HG02623 (cell line): ENCODE measurements around the gene ANK2.
A peak's percentile ranks its signal among the peaks of the same experiment; 100 is the strongest.

Source experiments
- ATAC-seq: cut with Tn5 transposase; IDR thresholded peaks from one replicate; pipeline ENCODE4 v1.9.1; 2021; ENCODE audit warnings: moderate library complexity; ENCODE audit not compliant: unreplicated experiment

Gene ANK2

DNA sequence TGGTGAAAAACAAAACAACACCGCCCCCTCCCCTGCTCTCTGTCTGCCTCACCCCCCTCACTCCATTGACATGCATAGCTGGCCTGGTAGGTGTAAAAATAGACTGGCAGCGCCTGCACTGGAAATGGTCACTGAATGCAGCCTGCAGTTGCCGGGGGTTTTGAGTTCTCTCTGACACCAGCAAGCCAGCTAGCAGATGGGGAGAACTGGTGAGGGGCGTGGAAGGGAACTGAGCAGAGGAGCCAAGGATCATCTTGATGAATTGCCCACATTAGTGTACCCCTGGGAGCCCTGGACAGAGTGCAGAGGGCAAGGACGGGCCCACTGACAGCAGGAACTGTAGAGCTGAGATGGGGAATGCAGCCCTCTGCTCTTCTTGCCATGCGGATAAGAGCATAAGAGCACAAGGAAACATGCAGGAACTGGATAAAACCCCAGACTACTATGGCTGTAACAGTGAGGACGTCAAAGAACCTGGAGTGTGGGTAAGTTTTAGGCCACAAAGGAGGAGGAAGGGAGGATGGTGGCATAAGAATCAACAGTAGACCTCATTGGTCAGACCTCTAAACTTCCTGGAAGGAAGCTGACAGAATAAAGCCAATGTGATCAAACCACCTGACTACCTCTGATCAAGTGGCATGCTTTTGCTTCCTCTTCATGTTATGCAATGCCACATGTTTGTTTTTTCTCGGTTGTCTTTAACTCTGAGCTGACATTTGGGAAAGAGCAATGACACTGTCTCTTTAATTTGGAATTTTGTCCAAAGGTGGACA is 96.3 kb downstream of the ANK2 start:
- ATAC-seq: no peak

DNA sequence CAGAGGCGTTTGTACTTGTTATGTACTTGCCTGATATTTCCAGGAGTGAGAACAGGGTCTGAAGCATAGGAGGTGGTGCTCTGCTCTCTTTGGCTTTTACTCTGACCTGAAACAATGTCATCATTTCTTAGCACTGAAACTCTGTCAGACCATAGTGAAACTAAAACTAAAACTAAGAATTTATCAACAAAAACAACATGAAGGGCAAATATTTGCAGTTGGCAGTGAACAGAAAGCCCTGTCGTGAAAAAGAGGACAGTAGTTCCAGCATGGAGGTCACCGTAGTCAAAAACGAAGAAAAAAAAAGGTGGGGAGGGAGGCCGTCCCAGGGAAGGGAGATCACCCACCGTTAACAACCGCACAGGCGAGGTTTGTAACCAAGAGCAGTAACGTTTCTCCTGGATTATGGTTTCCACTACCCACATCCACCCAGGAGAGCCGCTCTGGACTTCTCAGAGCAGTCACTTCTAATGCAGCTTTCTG is 97.5 kb downstream of the ANK2 start:
- ATAC-seq: peak; percentile 89

DNA sequence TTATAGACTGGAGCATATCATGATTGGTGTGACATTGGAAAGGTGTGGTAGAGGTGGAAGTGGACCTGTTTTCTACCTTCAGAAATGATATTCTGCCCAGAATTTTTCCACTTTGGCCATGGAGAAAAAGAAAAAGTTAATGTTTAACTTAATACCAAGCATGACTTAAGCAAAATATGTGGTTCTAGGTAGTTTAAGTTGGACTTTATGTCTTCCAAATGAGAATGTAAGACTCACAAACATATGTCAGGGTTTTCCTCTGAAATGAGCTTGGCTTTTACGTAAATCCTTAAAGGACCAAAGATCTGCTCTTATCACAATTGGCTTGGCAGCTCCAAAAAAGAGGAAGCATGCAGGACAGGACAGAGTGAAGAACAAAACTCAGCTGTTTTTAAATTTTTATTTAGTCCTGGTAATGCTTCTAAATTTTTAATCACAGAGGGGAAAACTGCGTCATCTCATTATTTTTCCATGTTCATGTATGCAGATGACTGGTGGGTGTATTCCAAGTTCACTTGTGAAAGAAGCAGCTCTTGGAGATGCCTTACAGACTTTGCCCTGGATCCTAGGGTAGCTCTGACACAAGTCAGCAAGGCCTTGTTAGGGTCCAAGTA is 98.2 kb downstream of the ANK2 start:
- ATAC-seq: no peak

DNA sequence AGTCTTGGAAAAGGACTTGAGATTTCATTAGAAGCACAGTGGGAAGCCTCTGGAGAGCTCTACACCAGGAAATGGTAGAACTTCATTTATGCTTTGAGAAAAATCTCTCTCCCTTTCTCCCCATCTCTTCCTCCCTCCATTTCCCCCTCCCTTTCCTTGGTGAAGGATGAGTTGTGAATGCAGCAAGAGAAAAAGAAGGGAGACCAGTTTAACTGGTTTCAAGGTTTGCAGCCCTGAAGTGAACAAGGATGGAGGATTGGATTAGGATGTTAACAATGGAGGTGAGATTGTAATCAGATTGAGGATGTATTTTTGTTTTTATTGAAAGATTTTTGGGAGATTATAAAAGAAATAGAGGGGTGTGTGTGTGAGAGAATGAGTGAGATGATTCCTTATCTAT is 99.5 kb downstream of the ANK2 start:
- ATAC-seq: no peak

DNA sequence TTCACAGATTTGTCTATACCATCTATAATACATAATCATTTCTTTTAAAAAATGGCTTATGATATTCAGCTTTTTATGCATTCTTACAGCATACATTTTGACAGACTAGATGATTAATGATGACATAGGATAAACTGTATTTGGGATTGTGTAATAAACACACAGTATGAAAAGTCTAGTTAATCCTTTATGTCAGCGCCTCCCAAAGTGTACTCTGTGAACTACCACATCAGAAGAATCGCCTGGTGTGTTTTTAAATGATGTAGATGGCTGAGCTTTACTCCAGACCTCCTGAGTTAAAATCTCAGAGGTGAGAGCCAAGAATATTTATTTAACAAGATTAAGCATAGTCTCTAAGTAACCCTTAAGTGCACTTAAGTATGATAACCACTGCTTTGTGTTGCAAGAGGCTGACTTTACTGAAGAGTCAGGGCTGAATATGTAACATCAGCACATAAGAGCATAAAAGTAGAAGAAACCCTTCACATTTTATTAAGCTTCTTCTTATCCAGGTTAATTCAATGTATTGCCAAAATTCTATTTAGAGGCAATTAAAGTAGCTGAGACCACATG is 104.2 kb downstream of the ANK2 start:
- no peak for ATAC-seq

DNA sequence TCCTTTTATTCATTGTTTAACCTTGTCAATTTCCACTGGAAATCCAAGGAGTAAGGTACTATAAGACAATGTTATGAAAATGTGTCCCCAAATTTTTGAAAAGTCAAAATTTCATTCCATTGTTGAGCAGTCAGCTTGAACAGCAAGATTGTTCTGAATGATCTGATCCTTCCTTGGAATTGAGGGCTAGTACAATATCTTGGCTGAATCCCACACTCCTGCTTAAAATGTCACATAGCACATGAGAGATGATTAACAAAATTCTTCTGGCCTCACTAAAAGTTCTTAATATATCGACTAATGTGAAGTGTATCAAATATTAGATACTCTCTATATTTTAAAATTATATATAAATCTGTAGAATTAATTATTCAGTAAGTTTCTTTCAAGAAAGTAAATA is 104.8 kb downstream of the ANK2 start:
- ATAC-seq: no peak

DNA sequence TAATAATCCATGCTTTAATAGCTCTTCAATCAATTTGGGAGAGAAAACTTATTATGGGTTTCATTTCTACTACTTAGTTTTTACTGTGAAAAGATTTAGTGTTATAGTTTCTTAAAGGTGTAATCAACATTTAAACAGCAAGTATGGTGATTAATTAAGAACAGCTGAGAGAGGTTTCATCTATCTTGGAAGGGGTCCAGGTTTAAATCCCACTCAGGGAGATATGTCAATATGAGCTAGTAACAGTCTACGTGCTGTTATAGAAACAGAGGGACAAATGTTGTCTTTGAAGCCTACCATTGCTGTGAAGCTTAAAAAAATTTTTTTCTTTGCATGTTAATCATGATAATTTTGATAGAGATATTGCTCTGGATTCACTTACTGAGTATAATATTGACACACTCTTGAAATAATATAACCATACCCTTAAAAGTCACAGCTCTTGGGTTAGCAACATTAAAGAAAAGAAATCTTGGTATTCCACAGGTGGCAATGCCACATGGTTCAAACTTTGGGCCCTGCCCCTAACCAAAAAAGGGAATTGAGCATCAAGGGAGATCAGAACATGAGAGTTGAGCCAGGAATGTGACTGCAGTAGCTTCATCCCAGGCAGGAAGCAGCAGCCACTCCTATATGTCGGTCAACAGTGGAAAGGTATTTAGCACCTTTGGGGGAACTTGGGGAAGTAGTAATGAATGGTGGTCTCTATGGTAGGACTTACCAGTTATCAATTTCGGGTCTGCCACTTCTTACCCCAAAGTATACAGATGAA is 107.8 kb downstream of the ANK2 start:
- ATAC-seq: no peak

DNA sequence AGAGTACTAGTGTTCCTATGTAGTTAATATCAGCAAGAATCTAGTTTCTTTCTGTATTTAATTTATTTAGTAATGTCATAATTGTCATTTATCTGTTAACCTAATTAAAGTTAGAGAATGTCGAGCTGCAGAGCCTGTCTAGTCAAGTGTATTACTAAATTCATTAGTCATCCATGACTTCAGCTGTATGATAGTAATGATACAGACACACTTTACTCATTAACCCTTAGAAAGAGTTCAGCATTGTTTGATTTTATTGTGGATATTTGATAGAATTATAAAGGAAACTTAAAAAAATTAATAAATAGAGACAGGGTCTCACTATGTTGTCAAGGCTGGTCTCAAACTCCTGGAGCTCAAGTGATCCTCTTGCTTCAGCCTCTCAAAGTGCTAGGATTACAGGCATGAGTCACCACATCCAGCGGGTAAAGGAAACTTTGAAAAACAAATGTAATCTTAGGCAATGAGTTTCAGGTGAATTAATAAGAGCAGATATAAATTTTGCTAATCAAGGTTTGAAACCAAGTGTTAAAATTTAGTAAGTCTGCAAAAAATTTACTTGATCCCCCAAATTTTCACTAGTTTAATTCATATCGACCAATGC is 110.6 kb downstream of the ANK2 start:
- no peak for ATAC-seq

DNA sequence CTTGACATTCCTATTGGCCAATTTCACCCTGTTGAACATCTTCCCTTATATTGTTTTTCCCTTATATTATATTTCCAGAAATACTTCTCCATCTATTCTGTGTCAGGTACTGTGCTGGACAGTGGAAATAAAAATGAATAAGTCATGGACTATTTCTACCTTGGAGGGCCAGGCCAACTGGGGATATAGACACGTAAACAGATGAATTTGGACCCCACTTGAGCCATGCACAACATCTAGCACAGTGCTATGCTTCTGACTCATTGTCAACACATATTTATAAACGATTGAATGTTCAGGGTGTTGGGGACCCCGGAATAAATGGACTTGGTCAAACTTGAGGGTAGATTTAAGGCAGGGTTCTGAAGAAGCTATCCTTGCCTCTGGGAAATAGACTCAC is 111.1 kb downstream of the ANK2 start:
- no peak for ATAC-seq

DNA sequence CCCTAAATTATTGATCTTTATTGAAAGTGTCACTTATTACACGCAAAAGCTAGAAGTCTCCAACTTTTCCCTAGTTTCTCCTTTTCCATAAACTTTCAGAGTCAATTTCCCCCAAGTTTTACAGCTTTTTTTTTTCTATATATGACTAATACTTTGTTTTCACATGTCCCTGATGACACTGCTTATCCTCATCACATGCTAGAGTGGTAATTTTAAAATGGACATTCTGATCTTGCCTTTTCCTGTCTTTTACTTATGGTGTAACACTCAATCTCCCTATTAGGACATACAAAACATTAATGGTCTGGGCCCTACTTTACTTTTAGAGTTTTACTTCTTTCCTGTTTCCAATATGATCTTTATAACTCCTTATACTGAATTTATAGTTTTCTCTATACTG is 112.6 kb downstream of the ANK2 start:
- ATAC-seq: no peak

DNA sequence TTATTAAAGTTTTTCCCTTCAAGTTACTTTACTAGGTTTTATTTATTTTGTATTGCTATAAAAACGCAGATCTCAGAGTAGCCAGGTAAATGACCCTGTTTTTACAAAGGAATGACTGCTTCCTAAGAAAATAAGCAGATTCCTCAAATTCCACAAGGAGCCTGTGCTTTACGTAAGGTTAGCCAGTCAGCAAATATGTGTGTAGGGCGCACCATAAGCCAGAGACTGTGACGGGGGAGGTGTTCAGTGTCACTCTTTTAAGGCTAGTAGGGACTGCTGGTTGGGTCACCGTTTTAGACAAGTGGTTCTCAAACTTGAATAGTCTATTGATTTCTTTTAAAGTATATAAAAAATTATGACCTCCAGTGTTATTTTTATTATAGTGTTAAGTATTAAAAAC is 119.9 kb downstream of the ANK2 start:
- ATAC-seq: no peak

DNA sequence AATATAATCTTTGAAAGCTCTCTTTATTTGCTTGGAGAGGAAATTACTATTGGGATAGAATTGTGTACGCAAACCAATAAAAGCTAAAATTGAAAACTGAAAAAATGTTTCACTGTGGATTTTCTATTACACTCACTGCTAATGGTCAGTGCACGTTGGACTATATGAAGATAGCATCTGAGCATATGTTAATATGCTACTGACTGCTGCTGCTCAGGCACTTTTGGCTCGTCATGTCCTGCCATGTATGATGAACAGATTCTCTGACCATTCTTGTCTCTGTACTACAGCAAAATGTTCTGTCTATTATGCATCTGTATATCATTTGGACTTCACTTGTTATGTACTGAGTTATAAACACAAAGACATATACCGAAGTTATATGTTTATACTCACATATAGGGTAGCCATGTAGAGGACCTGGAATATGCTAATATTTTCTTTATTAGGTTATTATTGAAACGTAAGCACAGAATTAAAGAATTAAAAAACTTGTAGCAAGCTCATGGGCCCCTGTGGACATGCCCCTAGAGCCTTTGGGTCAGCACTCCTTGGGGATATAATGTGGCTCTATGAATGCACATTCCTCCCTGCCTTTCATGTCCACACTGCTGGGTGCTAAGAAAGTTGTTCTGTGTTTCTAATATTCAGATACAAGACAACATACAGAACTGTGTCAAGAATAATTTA is 120.8 kb downstream of the ANK2 start:
- no peak for ATAC-seq

DNA sequence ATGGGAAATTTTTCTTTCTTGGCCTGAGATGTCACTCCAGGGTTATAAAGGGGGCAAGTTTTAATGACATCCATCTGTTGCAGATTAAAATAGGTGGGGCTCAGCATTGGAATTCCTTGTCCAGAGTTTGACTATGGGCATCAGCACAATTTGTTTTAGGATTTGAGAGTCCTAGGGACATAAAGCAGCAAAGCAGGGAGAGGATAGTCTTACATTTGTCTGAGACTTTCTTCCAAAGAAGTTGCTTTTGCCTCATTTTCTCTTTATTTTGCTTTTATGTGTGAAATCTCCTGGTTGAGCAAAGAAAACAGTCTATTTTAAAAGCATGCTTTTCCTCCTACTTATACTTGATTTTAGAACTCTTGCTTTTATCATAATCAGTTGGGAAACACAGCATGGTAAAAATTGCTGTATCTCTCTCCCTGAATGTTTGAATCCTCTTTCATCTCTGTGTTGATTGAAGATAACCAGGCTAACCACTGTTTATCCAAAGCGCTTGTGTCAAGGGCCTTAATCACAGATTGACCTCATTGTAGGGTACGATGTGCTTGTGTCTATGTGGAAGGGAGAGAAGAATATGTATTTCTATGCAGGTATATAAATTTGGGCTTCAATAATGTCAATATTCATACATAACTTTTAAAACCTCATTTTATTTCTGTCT is 121.5 kb downstream of the ANK2 start:
- ATAC-seq: no peak

DNA sequence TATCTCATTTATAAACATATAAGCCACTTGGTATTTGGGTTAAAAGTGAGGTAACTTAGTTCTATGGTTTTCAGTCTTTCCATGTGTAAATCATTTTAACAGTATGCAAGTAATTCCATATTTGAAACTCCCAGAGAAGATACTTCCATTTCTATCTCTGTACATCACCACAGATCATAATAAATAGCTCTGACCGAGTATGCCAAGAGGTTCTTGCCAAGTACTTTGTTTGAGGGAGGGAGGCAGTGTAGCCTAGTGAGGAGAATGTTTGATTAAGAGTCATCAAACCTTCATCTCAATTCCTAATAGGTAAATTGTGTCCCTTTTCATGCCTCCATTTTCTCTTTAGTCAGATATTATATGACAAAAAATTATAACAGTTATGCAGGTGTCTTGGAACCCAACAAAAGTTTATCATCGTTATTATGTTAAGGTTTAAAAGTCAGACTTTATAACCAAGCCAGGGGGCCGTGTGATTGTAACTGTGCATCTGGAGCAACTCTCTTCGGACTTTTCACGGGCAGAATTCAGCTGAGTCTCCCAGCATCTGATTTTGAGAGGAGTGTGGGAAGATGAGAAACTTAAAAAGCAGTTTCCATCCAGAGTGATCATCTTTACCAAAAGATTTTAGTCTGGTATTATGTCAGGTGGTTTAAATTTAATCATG is 123.8 kb downstream of the ANK2 start:
- ATAC-seq: no peak

DNA sequence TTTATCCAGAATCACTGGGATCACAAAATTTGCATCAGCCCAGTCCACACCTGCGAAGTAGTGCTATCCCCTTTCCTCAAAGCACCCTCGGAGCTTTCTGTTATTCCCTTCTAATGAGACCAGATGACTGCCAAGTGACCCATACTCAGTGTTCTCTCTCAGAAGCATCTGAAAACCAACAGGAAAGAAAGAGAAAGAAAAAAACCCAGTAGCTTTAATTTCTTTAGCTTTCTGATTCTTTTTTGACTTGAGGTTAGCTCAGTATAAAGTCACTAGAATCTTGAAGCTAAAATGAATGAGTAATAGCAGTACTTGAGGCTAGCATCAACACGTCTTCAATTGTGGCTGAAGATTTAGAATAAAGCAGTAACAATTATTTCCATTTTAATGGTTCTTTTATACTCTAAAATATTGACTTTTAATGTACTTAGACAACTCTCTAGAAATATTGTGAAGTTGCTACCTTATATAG is 124.4 kb downstream of the ANK2 start:
- no peak for ATAC-seq

DNA sequence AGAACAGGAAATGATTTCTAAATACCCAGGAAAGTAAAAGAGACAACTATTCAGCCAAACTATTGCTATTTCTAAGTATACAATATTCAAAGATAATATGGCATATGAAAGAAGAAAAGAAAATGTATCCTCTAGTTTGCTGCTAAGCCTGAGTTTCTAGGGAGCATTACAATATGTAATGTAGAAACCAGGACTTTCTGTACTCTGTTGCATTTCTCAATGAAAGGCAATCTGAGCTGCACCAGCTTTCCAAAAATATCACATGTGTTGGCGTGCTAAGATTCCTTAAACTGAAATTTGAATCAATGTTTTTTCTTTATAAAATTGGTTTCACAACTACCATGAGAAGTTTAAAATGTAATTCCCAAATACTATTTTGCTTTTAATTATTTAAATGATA is 129.6 kb downstream of the ANK2 start:
- ATAC-seq: no peak

DNA sequence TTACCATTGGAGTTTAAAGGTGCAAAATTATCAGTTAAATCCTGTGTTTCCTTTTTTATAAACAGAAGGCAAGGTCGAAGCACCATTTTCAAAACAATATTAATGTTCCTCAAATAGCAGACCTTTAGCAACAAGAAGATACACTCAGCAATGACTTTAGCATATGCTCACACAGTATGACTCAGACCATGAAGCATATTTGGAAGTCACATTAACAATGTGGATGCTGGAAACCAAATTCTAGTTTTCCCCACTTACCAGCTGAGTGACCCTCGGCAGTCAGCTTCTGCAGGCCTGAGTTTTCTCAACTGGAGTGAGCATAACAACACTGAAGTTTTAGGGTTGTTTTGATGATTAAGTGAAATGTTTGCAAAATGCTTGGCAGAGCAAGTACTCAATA is 130.5 kb downstream of the ANK2 start:
- ATAC-seq: no peak

DNA sequence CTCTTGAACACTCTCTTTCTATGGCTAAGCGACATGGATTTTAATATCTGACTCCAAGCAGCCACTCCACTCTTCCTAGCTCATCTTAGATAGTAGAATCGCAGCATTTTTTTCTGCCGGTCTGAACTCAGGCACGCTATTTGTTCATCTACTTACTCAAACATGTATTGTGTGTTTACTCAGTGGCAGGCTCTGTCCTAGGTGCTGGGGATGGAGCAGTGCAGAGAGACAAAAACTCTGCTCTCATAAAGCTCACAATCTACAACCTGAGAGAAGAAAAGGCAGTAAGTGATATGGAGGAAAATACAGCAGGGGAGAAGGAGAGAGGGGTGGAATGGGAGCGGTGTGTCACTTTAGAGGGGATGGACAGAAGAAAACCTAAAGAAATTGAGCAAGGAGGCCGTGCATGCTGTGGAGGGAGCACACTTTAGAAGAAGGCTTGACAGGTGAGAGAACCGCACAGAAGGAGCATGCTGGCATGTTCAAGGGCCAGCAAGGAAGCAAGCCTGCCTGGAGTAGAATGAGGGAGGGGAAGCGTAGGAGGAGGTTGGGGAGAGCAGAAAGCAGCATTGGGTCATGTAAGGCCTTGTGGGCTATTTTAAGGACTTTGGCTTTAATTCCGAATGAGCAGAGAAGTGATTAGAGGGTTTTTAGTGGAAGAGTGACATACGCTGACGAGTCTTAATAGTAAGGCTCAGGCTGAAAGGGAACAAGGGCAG is 132.0 kb downstream of the ANK2 start:
- no peak for ATAC-seq
